GM12878 (cell line): Measurements from ENCODE around the gene SGPP2. TPM values are rescaled to one million over a fixed set of nuclear protein-coding genes. Genes with fewer than 3 reads are reported as not detected.

Experiments
- CUX1 ChIP-seq: IDR thresholded peaks from 2 replicates; pipeline ENCODE4 v1.6.1; 2012; ENCODE audit warnings: improper control_type of control experiment, low read depth, low read length; ENCODE audit not compliant: insufficient replicate concordance
- IKZF2 ChIP-seq, 2 experiments: fragments of 450-650 bp; IDR thresholded peaks; 2 replicates each; pipeline ENCODE4 v1.6.1; 2017; ENCODE audit warnings: mild to moderate bottlenecking in 2 of 2, moderate library complexity in 2 of 2
- NKRF ChIP-seq: fragments of 450-650 bp; conservative IDR thresholded peaks from 2 replicates; pipeline ENCODE4 v1.6.1; 2017; ENCODE audit warnings: mild to moderate bottlenecking, moderate library complexity
- SUPT20H ChIP-seq: IDR thresholded peaks from 2 replicates; pipeline ENCODE4 v1.6.1; 2011; ENCODE audit warnings: low read depth, mild to moderate bottlenecking, low read length, moderate library complexity, borderline replicate concordance; ENCODE audit not compliant: control insufficient read depth
- polyA plus RNA-seq, 11 experiments: library from polyadenylated mRNA; depleted of rRNA in 4 of 11; unstranded in 6 of 11; stranded (reverse) in 5 of 11; fragments of >200 nt; fragmentation: Nextera tagmentation in 4 of 11; fragmentation: Illumina TruSeq in 1 of 11; extraction: Ambion mirVana in 4 of 11; extraction: Trizol in 1 of 11; gene quantifications; 1 replicate in 1 of 11; 2 replicates in 10 of 11; pipeline versions ENCODE4 v1.2.1 to v1.2.3, GENCODE V29; 2011 to 2016; ENCODE audit warnings: inconsistent platforms in 2 of 11, missing spikeins in 2 of 11, low read depth in 1 of 11
- total RNA-seq, 4 experiments: library from RNA; depleted of rRNA in 3 of 4; stranded (reverse); fragments of >200 nt in 3 of 4; fragmentation: Illumina TruSeq in 1 of 4; extraction: Trizol in 1 of 4; gene quantifications; 2 replicates each; pipeline versions ENCODE4 v1.2.1 to v1.2.3, GENCODE V29; 2013 to 2021

SGPP2 gene
- total and polyA plus RNA-seq, 10 of the 15 experiments (the other 5 are each of a cell fraction or from before 2014, with no cell fraction given), result 3.5 to 84.9 (median 13.1) TPM

GRCh38 chr2:222483513-222484039, 59.2 kb downstream of the SGPP2 start (continued):
- TF ChIP-seq NKRF, result no peak
- no peak for TF ChIP-seq IKZF2 (IDR thresholded peaks at IDR 0.05)
- no peak for TF ChIP-seq CUX1
- no peak for TF ChIP-seq SUPT20H
